C4-2B (cell line): ENCODE data around the gene B3GALT2.

ENCODE experiments used
- CTCF ChIP-seq: fragments of 450-650 bp; conservative IDR thresholded peaks from 2 replicates; pipeline ENCODE4 v1.5.1; 2017; ENCODE audit warnings: mild to moderate bottlenecking
- ZFX ChIP-seq: fragments of 450-650 bp; IDR thresholded peaks from 2 replicates; pipeline ENCODE4 v1.6.1; 2017

- TF ChIP-seq CTCF (no peak), ZFX (no peak)
Observed at GRCh38 chr1:193141804-193142203, 44.6 kb downstream of the B3GALT2 start.
